Upper lobe of left lung (tissue), 6 donors: ENCODE results near the gene SCUBE1. TPM values are rescaled to one million over a fixed set of nuclear protein-coding genes. Genes with fewer than 3 reads are reported as not detected.

Experiments used
- ATAC-seq, 2 donors: fragments of 200-7000 bp; cut with Tn5 transposase; one replicate each; pipeline ENCODE4 v1.9.1; 2022; ENCODE audit warnings: mild to moderate bottlenecking in 2 of 2, moderate library complexity in 2 of 2; ENCODE audit not compliant: low FRiP score in 2 of 2
- DNase-seq, 2 donors: peaks; one replicate each; pipeline ENCODE4 v3.0.0-alpha.2; 2019 to 2020
- H3K27ac ChIP-seq, 4 donors: fragments of 200-600 bp; sonication (generic); one replicate each; pipeline ENCODE4 v1.5.1; 2016 to 2019
- H3K27me3 ChIP-seq, 4 donors: fragments of 200-600 bp; sonication (generic); one replicate each; pipeline ENCODE4 v1.5.1; 2017 to 2019
- H3K36me3 ChIP-seq, 4 donors: fragments of 200-600 bp; sonication (generic); one replicate each; pipeline ENCODE4 v1.5.1; 2016 to 2019
- H3K4me1 ChIP-seq, 4 donors: fragments of 200-600 bp; sonication (generic); one replicate each; pipeline ENCODE4 v1.5.1; 2018 to 2019
- H3K4me3 ChIP-seq, 4 donors: fragments of 200-600 bp; sonication (generic); one replicate each; pipeline ENCODE4 v1.5.1; 2017 to 2019; ENCODE audit warnings: mild to moderate bottlenecking in 2 of 4, moderate library complexity in 1 of 4
- H3K9me3 ChIP-seq, 4 donors: fragments of 200-600 bp; sonication (generic); one replicate each; pipeline ENCODE4 v1.5.1; 2018 to 2019
- CTCF ChIP-seq, 6 experiments: fragments of 450-650 bp in 4 of 6; fragments of 200-600 bp in 2 of 6; sonication (generic) in 2 of 6; IDR thresholded peaks; one replicate each; pipeline ENCODE4 v1.5.1; 2016 to 2019; ENCODE audit warnings: antibody characterized with exemption in 6 of 6
- EP300 ChIP-seq, 4 donors: sonication (generic); formaldehyde crosslinking; IDR thresholded peaks; one replicate each; pipeline ENCODE4 v1.5.1; 2017; ENCODE audit warnings: antibody characterized with exemption in 4 of 4, control low read depth in 2 of 4
- POLR2A ChIP-seq, 4 donors: fragments of 450-650 bp; IDR thresholded peaks; one replicate each; pipeline ENCODE4 v1.5.1; 2016 to 2017; ENCODE audit warnings: antibody characterized with exemption in 4 of 4, mild to moderate bottlenecking in 2 of 4
- POLR2AphosphoS5 ChIP-seq, 2 donors: sonication (generic); formaldehyde crosslinking; IDR thresholded peaks; one replicate each; pipeline ENCODE4 v1.5.1; 2017; ENCODE audit warnings: antibody characterized with exemption in 2 of 2
- WGBS, 2 donors: methylation state at CpG; one replicate each; pipeline ENCODE4 v1.1.5; 2017 to 2018; 5-methylcytosine and 5-hydroxymethylcytosine counted together
- total RNA-seq, 6 donors: library from RNA; depleted of rRNA in 4 of 6; stranded (reverse); fragments of >200 nt in 4 of 6; gene quantifications; one replicate each; pipeline versions ENCODE4 v1.1.0 to v1.2.1, GENCODE V29; 2016 to 2021
- donor health status: DM: no; HTN: no; CAD: no; lungs with moderate emphysema.
- donor health status: DM: no; HTN: yes; CAD: no; lungs with severe emphysema.

The SCUBE1 gene
- total RNA-seq, 6 donors from 2014 or later = 9.7 to 55.9 (median 20.8) TPM

GRCh38 chr22:43334378-43334777 lies 8.8 kb downstream of the SCUBE1 start:
- Histone ChIP-seq H3K9me3 (no peaks in the 10 kb centered on the region), H3K27ac (no peak overlapping the region), H3K27me3 (no peaks in the 10 kb centered on the region), H3K4me3 (no peak overlapping the region), H3K36me3 (no peaks in the 10 kb centered on the region), H3K4me1 (peaks cover 0 to 3% (median 0%) of the 10 kb centered on the region in 4 donors)
- ATAC-seq = no peak
- WGBS, 2 donors = 90 to 91% methylated on average over 4 of the region's 4 CpGs
- no peak for DNase-seq
- TF ChIP-seq EP300 (IDR thresholded peaks at IDR 0.05) = no peak

DNA sequence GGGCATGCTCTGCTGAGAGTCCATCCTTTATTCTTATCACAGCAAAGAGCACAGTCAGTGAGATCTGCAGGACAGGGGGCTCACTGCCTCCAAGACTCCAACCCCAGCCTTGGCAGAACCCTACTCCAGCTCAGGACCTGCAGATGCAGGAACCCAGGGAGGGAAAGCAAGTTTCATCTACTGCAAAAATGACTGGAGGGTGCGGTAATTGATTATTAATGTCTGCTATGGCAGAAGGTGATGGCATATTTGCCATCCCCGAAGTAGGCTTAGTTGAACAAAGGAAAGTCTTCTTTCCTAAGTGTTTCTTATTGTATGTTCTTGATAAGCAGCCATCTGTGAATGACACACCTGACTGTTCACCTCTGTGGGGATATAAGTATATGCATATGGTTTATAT lies 9.2 kb downstream of the SCUBE1 start:
- ATAC-seq = no peak
- 78 to 87% methylated on average over 2 of the region's 2 CpGs for WGBS, 2 donors
- Histone ChIP-seq H3K27ac (no peak overlapping the region), H3K27me3 (no peaks in the 10 kb centered on the region), H3K9me3 (no peaks in the 10 kb centered on the region), H3K4me1 (peaks cover 0 to 3% (median 0%) of the 10 kb centered on the region in 4 donors), H3K36me3 (no peaks in the 10 kb centered on the region), H3K4me3 (no peak overlapping the region)
- DNase-seq = no peak
- TF ChIP-seq POLR2AphosphoS5 (IDR thresholded peaks at IDR 0.05) (no peak), EP300 (IDR thresholded peaks at IDR 0.05) (no peak), POLR2A (IDR thresholded peaks at IDR 0.05) (no peak), CTCF (IDR thresholded peaks at IDR 0.05) (no peak)

GRCh38 chr22:43333156-43333555 lies 10.0 kb downstream of the SCUBE1 start:
- no peak for TF ChIP-seq POLR2AphosphoS5 (IDR thresholded peaks at IDR 0.05)
- TF ChIP-seq POLR2A (IDR thresholded peaks at IDR 0.05) = no peak
- no peak for TF ChIP-seq EP300 (IDR thresholded peaks at IDR 0.05)
- TF ChIP-seq CTCF (IDR thresholded peaks at IDR 0.05) = no peak
- H3K4me3 ChIP-seq = no peak overlapping the region

GRCh38 chr22:43331698-43332097 lies 11.5 kb downstream of the SCUBE1 start:
- no peaks in the 10 kb centered on the region for H3K9me3 ChIP-seq
- no peak overlapping the region for H3K4me3 ChIP-seq
- H3K36me3 ChIP-seq = no peaks in the 10 kb centered on the region
- 92% methylated on average over 9 of the region's 9 CpGs for WGBS, 2 donors
- TF ChIP-seq CTCF (IDR thresholded peaks at IDR 0.05) = no peak
- TF ChIP-seq POLR2A (IDR thresholded peaks at IDR 0.05) = no peak
- no peak for TF ChIP-seq EP300 (IDR thresholded peaks at IDR 0.05)
- no peak for TF ChIP-seq POLR2AphosphoS5 (IDR thresholded peaks at IDR 0.05)
- DNase-seq (no peak), ATAC-seq (no peak)
- no peak overlapping the region for H3K27ac ChIP-seq
- peaks cover 0 to 3% (median 0%) of the 10 kb centered on the region in 4 donors for H3K4me1 ChIP-seq
- H3K27me3 ChIP-seq = no peaks in the 10 kb centered on the region

More at GRCh38 chr22:43333156-43333555, 10.0 kb downstream of the SCUBE1 start:
- Histone ChIP-seq H3K27me3 (no peaks in the 10 kb centered on the region), H3K27ac (no peak overlapping the region), H3K9me3 (no peaks in the 10 kb centered on the region), H3K36me3 (no peaks in the 10 kb centered on the region), H3K4me1 (peaks cover 0 to 3% (median 0%) of the 10 kb centered on the region in 4 donors)
- WGBS, 2 donors = 87 to 92% methylated on average over 5 of the region's 5 CpGs
- no peak for ATAC-seq
- DNase-seq = no peak

GRCh38 chr22:43331069-43331451 lies 12.1 kb downstream of the SCUBE1 start:
- TF ChIP-seq POLR2AphosphoS5 (IDR thresholded peaks at IDR 0.05) (no peak), EP300 (IDR thresholded peaks at IDR 0.05) (no peak), POLR2A (IDR thresholded peaks at IDR 0.05) (no peak), CTCF (IDR thresholded peaks at IDR 0.05) (no peak)
- Histone ChIP-seq H3K4me1 (peaks cover 0 to 3% (median 0%) of the 10 kb centered on the region in 4 donors), H3K27me3 (no peaks in the 10 kb centered on the region), H3K27ac (no peak overlapping the region), H3K4me3 (no peak overlapping the region), H3K9me3 (no peaks in the 10 kb centered on the region), H3K36me3 (no peaks in the 10 kb centered on the region)
- 31 to 47% methylated on average over 3 of the region's 3 CpGs for WGBS, 2 donors
- ATAC-seq (no peak), DNase-seq (no peak)
